Erythroblast (primary cell): ENCODE data around the gene DNAJC9.

Experiments used
- GATA1 ChIP-seq: IDR thresholded peaks from 2 replicates; pipeline ENCODE4 v1.6.1; 2011; ENCODE audit warnings: low read depth, mild to moderate bottlenecking, control low read depth, low read length, moderate library complexity
- POLR2A ChIP-seq: IDR thresholded peaks from 2 replicates; pipeline ENCODE4 v1.6.1; 2011; ENCODE audit warnings: mild to moderate bottlenecking, low read length

- TF ChIP-seq POLR2A (no peak), GATA1 (no peak)
Measured at GRCh38 chr10:73261362-73261995, 14.4 kb upstream of the DNAJC9 start.
